ENCODE measurements around the gene NRXN3. TPM values are rescaled to one million over a fixed set of nuclear protein-coding genes. Genes with fewer than 3 reads are reported as not detected.

The NRXN3 gene
- total and polyA plus RNA-seq, 2 of the 13 experiments (the other 11 are each of a cell fraction or from before 2014, with no cell fraction given), result 0.03 TPM; not detected in 1

DNA sequence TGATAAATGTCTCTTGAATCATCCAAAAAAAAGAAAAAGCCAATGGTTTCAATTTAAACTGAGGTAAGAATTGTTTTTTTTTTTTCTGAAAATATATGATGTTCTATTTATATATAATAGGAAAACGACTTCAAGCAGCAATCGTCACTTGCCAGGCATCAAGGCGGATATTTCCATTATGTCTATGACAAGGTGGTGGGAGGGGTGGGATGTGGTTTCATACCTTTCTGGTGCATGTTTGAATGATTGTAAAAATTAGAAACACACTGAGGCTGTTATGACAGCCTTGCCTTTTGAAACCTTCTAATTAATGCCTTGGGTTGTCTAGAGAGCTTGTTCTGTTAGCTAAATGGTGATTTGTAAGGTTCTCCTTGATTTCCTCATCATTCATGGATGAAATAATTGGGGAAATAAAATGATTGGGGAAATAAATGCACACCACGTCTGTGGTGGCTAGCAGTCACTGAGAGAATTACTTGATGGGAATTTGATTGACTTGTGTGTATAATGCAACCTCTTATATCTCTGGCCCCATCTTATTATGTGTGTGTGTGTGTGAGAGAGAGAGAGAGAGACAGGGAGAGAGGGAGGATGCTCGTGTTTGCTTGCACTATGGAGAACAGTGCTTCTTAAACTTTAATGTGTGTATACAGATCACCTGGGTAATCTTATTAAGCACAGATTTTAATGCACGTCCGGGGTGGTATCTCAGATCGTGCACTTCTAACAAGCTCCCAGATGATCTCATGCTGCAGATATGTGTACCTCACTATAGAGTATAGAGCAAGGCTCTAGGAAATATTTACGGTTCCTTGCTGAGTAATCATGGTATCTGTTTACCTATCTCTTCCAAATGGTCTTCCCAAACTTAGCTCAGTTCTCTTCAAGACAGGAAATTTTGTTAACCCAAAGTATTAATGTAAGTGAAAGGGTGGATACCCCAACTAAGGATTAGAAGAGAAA, 1538.5 kb downstream of the NRXN3 start:
- Histone ChIP-seq H3K27ac (ENCODE audit: extremely low read length, insufficient read depth, low read length) (no peak overlapping the region), H3K36me3 (replicated peaks in 1 of 2; ENCODE audit: control insufficient read depth in 1 of 2, insufficient read depth in 2 of 2, low read length in 2 of 2) (no peaks in the 10 kb centered on the region), H3K79me2 (ENCODE audit: insufficient read depth, low read length) (no peaks in the 10 kb centered on the region), H3K4me2 (ENCODE audit: low read depth, low read length) (no peak overlapping the region), H3K9ac (ENCODE audit: insufficient read depth, low read depth, low read length) (no peak overlapping the region), H4K20me1 (ENCODE audit: insufficient read depth, low read length) (no peaks in the 10 kb centered on the region), H3K4me1 (ENCODE audit: insufficient read depth, low read length) (no peaks in the 10 kb centered on the region), H3K27me3 (ENCODE audit: control insufficient read depth in 1 of 2, insufficient read depth in 2 of 2, low read length in 2 of 2) (no peaks in the 10 kb centered on the region), H3K4me3 (replicated peaks in 1 of 3; ENCODE audit: insufficient read depth in 1 of 3, low read depth in 2 of 3, low read length in 3 of 3) (no peak overlapping the region), H2AFZ (ENCODE audit: low read length) (no peak overlapping the region), H3K9me3 (ENCODE audit: low read length) (peaks cover 71% of the 10 kb centered on the region)
- CTCF ChIA-PET (ENCODE audit: low intra/inter-chr PET ratio, low total read pairs), result no interaction called here
- POLR2A ChIA-PET, result no interaction called here
- TF ChIP-seq, protein P1, sequence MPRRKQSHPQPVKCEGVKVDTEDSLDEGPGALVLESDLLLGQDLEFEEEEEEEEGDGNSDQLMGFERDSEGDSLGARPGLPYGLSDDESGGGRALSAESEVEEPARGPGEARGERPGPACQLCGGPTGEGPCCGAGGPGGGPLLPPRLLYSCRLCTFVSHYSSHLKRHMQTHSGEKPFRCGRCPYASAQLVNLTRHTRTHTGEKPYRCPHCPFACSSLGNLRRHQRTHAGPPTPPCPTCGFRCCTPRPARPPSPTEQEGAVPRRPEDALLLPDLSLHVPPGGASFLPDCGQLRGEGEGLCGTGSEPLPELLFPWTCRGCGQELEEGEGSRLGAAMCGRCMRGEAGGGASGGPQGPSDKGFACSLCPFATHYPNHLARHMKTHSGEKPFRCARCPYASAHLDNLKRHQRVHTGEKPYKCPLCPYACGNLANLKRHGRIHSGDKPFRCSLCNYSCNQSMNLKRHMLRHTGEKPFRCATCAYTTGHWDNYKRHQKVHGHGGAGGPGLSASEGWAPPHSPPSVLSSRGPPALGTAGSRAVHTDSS (CRISPR knock-in tag; conservative IDR thresholded peaks at IDR 0.05), result no peak
- TF ChIP-seq DMAP1 (CRISPR knock-in tag; IDR thresholded peaks at IDR 0.05), result no peak
- TF ChIP-seq GABPA (IDR thresholded peaks at IDR 0.05; ENCODE audit: low read depth, low read length), result no peak
- no peak for TF ChIP-seq GABPA (CRISPR knock-in tag; IDR thresholded peaks at IDR 0.05; ENCODE audit: low read depth)
- TF ChIP-seq CBFB (CRISPR knock-in tag; IDR thresholded peaks at IDR 0.05), result no peak
- TF ChIP-seq GPBP1L1 (CRISPR knock-in tag; IDR thresholded peaks at IDR 0.05), result no peak
- TF ChIP-seq ZFP82 (CRISPR knock-in tag; IDR thresholded peaks at IDR 0.05; ENCODE audit: borderline replicate concordance), result no peak
- TF ChIP-seq MEIS2 (CRISPR knock-in tag; IDR thresholded peaks at IDR 0.05), result no peak
- no peak for TF ChIP-seq RBM22 (optimal IDR thresholded peaks at IDR 0.05; ENCODE audit: low read length)
- TF ChIP-seq MTA3 (CRISPR knock-in tag; IDR thresholded peaks at IDR 0.05), result no peak
- 22% methylated on average over 9 of the region's 9 CpGs for WGBS (ENCODE audit: low lambda C conversion rate)
- intact Hi-C loops (cut with micrococcal nuclease; ENCODE audit: unreplicated experiment) (no loop called here), in situ Hi-C loops (cut with HindIII; ENCODE audit: extremely low pct_ligation_motif_present, low pct_unique_long_range_greater_than_20kb) (no loop called here)
- no TSS peak for BruUV-seq (replicated peaks)
- FAIRE-seq (no peak), DNase-seq (ENCODE audit: low spot score) (no peak), ATAC-seq (no peak)

Measured in HepG2 (cell line).